Neural cell (in vitro differentiated cells): ENCODE data around the gene R3HDML. TPM values are rescaled to one million over a fixed set of nuclear protein-coding genes. Genes with fewer than 3 reads are reported as not detected.

Experiments used
- H2AFZ ChIP-seq: fragments of 200-600, 300-800 bp; sonication (generic), shearing (Covaris generic); 2 replicates; pipeline ENCODE4 v1.6.0; 2014; ENCODE audit warnings: low read depth, mild to moderate bottlenecking, antibody characterized with exemption, low read length, moderate library complexity
- H3F3A ChIP-seq: fragments of 200-600 bp; shearing (Covaris generic); 2 replicates; pipeline ENCODE4 v1.6.1; 2016; ENCODE audit warnings: mild to moderate bottlenecking, moderate library complexity, mixed read lengths, antibody characterized with exemption, low read length; ENCODE audit not compliant: insufficient read depth, poor library complexity, severe bottlenecking
- H3K27ac ChIP-seq: fragments of 200-600, 300-800 bp; sonication (generic), shearing (Covaris generic); 2 replicates; pipeline ENCODE4 v1.5.1; 2014; ENCODE audit warnings: mild to moderate bottlenecking, low read length, moderate library complexity
- H3K27me3 ChIP-seq: fragments of 300-800, 200-600 bp; sonication (generic), shearing (Covaris generic); 2 replicates; pipeline ENCODE4 v1.6.0; 2014; ENCODE audit warnings: mild to moderate bottlenecking, low read depth, low read length, moderate library complexity; ENCODE audit not compliant: insufficient read depth
- H3K36me3 ChIP-seq: fragments of 300-800, 200-600 bp; sonication (generic), shearing (Covaris generic); 2 replicates; pipeline ENCODE4 v1.5.1; 2014; ENCODE audit warnings: mild to moderate bottlenecking, antibody characterized with exemption, low read length, moderate library complexity; ENCODE audit not compliant: insufficient read depth
- H3K4me2 ChIP-seq: fragments of 300-800, 200-600 bp; sonication (generic), shearing (Covaris generic); 2 replicates; pipeline ENCODE4 v1.6.0; 2014; ENCODE audit warnings: mild to moderate bottlenecking, low read length
- H3K4me3 ChIP-seq: fragments of 300-800, 200-600 bp; sonication (generic), shearing (Covaris generic); 2 replicates; pipeline ENCODE4 v1.5.1; 2014; ENCODE audit warnings: mild to moderate bottlenecking, low read length, moderate library complexity
- H3K79me2 ChIP-seq: fragments of 200-600 bp; shearing (Covaris generic); replicated peaks from 2 replicates; pipeline ENCODE4 v1.6.0; 2014; ENCODE audit warnings: mild to moderate bottlenecking, low read length, moderate library complexity; ENCODE audit not compliant: insufficient read depth
- H3K9ac ChIP-seq: fragments of 300-800, 200-600 bp; sonication (generic), shearing (Covaris generic); 2 replicates; pipeline ENCODE4 v1.6.1; 2016; ENCODE audit warnings: mild to moderate bottlenecking, low read length, mixed read lengths
- H3K9me2 ChIP-seq: fragments of 200-600 bp; shearing (Covaris generic); 2 replicates; pipeline ENCODE4 v1.6.1; 2016; ENCODE audit warnings: mild to moderate bottlenecking, low read length, mixed read lengths; ENCODE audit not compliant: insufficient read depth
- H3K9me3 ChIP-seq: fragments of 200-600, 300-800 bp; sonication (generic), shearing (Covaris generic); 2 replicates; pipeline ENCODE4 v1.6.1; 2016; ENCODE audit warnings: mild to moderate bottlenecking, mixed run types, low read length, moderate library complexity, mixed read lengths
- H4K20me1 ChIP-seq: fragments of 200-600 bp; shearing (Covaris generic); 2 replicates; pipeline ENCODE4 v1.6.1; 2016; ENCODE audit warnings: mild to moderate bottlenecking, mixed run types; ENCODE audit not compliant: insufficient read depth
- EP300 ChIP-seq: fragments of 450-650 bp; conservative IDR thresholded peaks from 2 replicates; pipeline ENCODE4 v1.6.1; 2014; ENCODE audit warnings: antibody characterized with exemption, mild to moderate bottlenecking, moderate library complexity; ENCODE audit not compliant: poor library complexity, severe bottlenecking
- EZH2 ChIP-seq: fragments of 200-600, 300-800 bp; shearing (Covaris generic), sonication (generic); IDR thresholded peaks from 2 replicates; pipeline ENCODE4 v1.6.1; 2014; ENCODE audit warnings: antibody characterized with exemption, low read length, borderline replicate concordance, mild to moderate bottlenecking; ENCODE audit not compliant: insufficient read depth, poor library complexity, severe bottlenecking
- MXI1 ChIP-seq: fragments of 450-650 bp; conservative IDR thresholded peaks from 2 replicates; pipeline ENCODE4 v1.6.1; 2014; ENCODE audit warnings: antibody characterized with exemption, mild to moderate bottlenecking; ENCODE audit not compliant: poor library complexity, severe bottlenecking
- POLR2AphosphoS5 ChIP-seq: IDR thresholded peaks from 2 replicates; pipeline ENCODE4 v1.6.1; 2012
- RAD21 ChIP-seq: fragments of 450-650 bp; conservative IDR thresholded peaks from 2 replicates; pipeline ENCODE4 v1.6.1; 2014; ENCODE audit warnings: antibody characterized with exemption, mild to moderate bottlenecking, moderate library complexity
- SMC3 ChIP-seq: fragments of 450-650 bp; conservative IDR thresholded peaks from 2 replicates; pipeline ENCODE4 v1.6.1; 2014; ENCODE audit warnings: antibody characterized with exemption, mild to moderate bottlenecking, moderate library complexity; ENCODE audit not compliant: poor library complexity
- TAF1 ChIP-seq: IDR thresholded peaks from 2 replicates; pipeline ENCODE4 v1.6.1; 2012; ENCODE audit warnings: low read depth
- polyA plus RNA-seq: library from polyadenylated mRNA; depleted of rRNA; stranded (reverse); fragments of >200 nt; gene quantifications from 2 replicates; pipeline ENCODE4 v1.2.3, GENCODE V29; 2014
- TF ChIP-seq, protein P1 (sequence below): fragments of 450-650 bp; IDR thresholded peaks from 2 replicates; pipeline ENCODE4 v1.5.1; 2014; ENCODE audit warnings: antibody characterized with exemption, mild to moderate bottlenecking, moderate library complexity; ENCODE audit not compliant: poor library complexity, severe bottlenecking
- TF ChIP-seq, protein P2 (sequence below): IDR thresholded peaks from 2 replicates; pipeline ENCODE4 v1.6.1; 2012; ENCODE audit warnings: borderline replicate concordance

R3HDML gene
- polyA plus RNA-seq, 1 donor from 2014 or later: not detected

DNA sequence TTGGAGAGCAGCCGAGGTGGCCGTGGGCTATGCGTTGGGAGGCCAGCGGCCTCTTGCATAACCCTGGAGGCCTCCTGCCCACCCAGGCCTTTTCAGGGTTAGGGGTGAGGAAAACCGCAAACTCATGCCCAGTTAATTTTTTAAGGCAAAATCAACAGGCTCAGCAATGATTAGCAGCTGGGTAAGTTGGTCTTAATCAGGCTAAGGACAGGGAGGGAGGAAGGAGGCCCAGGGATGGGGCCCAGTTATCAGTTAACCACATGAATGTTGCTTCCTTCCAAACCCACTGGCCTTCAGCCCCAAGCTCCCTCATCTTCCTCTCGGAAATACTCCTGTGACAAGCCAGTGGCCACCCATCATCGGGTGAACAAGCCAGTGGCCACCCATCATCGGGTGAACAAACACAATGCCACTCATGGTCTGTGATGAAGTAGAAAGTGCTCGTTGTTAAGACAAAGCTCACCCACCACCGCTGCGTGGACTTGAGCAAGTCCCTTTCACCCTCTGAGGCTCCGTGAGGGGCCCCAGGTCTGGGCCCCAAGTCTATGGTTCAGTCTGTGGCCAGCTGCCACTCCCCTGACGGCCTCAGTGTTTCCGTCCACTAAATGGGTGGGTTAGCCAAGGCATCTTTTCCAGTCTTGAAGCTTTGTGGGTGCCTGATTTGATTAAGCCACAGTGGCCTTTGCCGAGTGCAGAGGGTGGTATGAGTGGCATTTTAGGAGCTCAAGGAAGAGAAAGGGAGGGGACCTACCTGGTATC, 58.0 kb downstream of the R3HDML start:
- H3K36me3 ChIP-seq: no peaks in the 10 kb centered on the region
- H3K4me3 ChIP-seq: no peak overlapping the region
- H3K4me2 ChIP-seq: no peak overlapping the region
- no peaks in the 10 kb centered on the region for H3K79me2 ChIP-seq
- TF ChIP-seq EP300: no peak
- TF ChIP-seq RAD21: no peak
- TF ChIP-seq POLR2AphosphoS5: no peak
- TF ChIP-seq, protein P1, sequence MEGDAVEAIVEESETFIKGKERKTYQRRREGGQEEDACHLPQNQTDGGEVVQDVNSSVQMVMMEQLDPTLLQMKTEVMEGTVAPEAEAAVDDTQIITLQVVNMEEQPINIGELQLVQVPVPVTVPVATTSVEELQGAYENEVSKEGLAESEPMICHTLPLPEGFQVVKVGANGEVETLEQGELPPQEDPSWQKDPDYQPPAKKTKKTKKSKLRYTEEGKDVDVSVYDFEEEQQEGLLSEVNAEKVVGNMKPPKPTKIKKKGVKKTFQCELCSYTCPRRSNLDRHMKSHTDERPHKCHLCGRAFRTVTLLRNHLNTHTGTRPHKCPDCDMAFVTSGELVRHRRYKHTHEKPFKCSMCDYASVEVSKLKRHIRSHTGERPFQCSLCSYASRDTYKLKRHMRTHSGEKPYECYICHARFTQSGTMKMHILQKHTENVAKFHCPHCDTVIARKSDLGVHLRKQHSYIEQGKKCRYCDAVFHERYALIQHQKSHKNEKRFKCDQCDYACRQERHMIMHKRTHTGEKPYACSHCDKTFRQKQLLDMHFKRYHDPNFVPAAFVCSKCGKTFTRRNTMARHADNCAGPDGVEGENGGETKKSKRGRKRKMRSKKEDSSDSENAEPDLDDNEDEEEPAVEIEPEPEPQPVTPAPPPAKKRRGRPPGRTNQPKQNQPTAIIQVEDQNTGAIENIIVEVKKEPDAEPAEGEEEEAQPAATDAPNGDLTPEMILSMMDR: no peak
- no peak for TF ChIP-seq TAF1
- TF ChIP-seq EZH2: no peak
- TF ChIP-seq MXI1: no peak
- H3K27ac ChIP-seq: no peak overlapping the region
- no peak overlapping the region for H3K9ac ChIP-seq
- no peaks in the 10 kb centered on the region for H3K9me3 ChIP-seq
- H3F3A ChIP-seq: no peaks in the 10 kb centered on the region
- H4K20me1 ChIP-seq: no peaks in the 10 kb centered on the region
- no peaks in the 10 kb centered on the region for H3K27me3 ChIP-seq
- no peaks in the 10 kb centered on the region for H3K9me2 ChIP-seq
- no peak overlapping the region for H2AFZ ChIP-seq

DNA sequence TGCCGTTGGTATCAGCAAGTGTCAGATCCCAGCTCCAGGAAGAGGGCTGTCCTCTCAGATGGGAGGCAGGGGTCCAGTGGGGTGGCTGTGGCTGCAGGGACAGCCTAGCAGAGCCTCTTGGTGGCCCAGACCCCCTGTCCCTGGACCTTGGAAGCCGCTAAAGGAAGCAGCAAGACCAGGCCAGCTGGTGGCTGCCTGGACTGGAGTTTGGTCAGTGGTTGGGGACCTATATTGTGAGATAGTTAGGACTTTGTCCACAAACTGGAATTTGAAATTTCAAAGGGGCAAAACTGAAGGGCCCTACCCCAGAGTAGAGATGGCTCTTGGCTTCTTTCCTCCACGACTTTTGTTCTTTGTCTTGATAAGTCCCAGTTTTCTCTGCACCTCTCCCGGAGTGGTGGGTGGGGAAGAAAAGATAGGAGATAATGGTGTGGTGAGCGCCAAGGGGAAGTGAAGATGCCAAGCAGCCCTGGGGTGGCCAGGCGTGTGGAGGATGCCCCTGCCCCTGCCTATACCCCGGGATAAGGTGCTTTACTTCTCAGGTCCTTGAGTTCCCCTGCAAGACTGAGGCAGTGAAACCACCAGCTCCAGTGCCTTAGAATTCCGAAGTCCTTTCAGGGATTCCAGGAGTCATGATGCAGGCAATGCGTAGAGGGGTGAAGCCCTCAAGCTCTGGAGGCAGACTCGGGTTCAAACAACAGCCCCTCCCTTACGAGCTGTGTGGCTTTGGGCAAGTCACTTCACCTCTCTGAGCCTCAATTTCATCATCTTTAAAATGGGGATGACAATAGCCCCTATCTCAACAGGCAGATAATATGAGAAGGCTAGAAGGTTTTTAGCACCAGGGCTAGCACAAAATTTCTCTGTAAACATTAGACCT, 58.9 kb downstream of the R3HDML start:
- no peak overlapping the region for H3K4me2 ChIP-seq
- no peaks in the 10 kb centered on the region for H3K9me2 ChIP-seq
- no peak overlapping the region for H2AFZ ChIP-seq
- no peaks in the 10 kb centered on the region for H3K27me3 ChIP-seq
- no peak overlapping the region for H3K9ac ChIP-seq
- H3K79me2 ChIP-seq: no peaks in the 10 kb centered on the region
- H4K20me1 ChIP-seq: no peaks in the 10 kb centered on the region
- H3K9me3 ChIP-seq: no peaks in the 10 kb centered on the region
- H3K27ac ChIP-seq: no peak overlapping the region
- no peaks in the 10 kb centered on the region for H3K36me3 ChIP-seq
- H3F3A ChIP-seq: no peaks in the 10 kb centered on the region
- H3K4me3 ChIP-seq: no peak overlapping the region
- no peak for TF ChIP-seq SMC3
- TF ChIP-seq MXI1: no peak
- TF ChIP-seq POLR2AphosphoS5: no peak
- TF ChIP-seq TAF1: no peak
- no peak for TF ChIP-seq EP300
- no peak for TF ChIP-seq RAD21
- TF ChIP-seq, protein P1: no peak
- TF ChIP-seq, protein P2, sequence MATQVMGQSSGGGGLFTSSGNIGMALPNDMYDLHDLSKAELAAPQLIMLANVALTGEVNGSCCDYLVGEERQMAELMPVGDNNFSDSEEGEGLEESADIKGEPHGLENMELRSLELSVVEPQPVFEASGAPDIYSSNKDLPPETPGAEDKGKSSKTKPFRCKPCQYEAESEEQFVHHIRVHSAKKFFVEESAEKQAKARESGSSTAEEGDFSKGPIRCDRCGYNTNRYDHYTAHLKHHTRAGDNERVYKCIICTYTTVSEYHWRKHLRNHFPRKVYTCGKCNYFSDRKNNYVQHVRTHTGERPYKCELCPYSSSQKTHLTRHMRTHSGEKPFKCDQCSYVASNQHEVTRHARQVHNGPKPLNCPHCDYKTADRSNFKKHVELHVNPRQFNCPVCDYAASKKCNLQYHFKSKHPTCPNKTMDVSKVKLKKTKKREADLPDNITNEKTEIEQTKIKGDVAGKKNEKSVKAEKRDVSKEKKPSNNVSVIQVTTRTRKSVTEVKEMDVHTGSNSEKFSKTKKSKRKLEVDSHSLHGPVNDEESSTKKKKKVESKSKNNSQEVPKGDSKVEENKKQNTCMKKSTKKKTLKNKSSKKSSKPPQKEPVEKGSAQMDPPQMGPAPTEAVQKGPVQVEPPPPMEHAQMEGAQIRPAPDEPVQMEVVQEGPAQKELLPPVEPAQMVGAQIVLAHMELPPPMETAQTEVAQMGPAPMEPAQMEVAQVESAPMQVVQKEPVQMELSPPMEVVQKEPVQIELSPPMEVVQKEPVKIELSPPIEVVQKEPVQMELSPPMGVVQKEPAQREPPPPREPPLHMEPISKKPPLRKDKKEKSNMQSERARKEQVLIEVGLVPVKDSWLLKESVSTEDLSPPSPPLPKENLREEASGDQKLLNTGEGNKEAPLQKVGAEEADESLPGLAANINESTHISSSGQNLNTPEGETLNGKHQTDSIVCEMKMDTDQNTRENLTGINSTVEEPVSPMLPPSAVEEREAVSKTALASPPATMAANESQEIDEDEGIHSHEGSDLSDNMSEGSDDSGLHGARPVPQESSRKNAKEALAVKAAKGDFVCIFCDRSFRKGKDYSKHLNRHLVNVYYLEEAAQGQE: no peak
- TF ChIP-seq EZH2: no peak
